MM.1S (cell line): Measurements from ENCODE around the gene NFAM1.

Experiments used
- CTCF ChIP-seq: fragments of 300-600 bp; sonication (generic); IDR thresholded peaks from 2 replicates; pipeline ENCODE4 v1.5.1; 2016; ENCODE audit warnings: antibody characterized with exemption, low read length, mixed read lengths
- EZH2phosphoT487 ChIP-seq: fragments of 300-600 bp; sonication (generic); IDR thresholded peaks from 2 replicates; pipeline ENCODE4 v1.6.1; 2018; ENCODE audit warnings: antibody characterized with exemption, low read length

DNA sequence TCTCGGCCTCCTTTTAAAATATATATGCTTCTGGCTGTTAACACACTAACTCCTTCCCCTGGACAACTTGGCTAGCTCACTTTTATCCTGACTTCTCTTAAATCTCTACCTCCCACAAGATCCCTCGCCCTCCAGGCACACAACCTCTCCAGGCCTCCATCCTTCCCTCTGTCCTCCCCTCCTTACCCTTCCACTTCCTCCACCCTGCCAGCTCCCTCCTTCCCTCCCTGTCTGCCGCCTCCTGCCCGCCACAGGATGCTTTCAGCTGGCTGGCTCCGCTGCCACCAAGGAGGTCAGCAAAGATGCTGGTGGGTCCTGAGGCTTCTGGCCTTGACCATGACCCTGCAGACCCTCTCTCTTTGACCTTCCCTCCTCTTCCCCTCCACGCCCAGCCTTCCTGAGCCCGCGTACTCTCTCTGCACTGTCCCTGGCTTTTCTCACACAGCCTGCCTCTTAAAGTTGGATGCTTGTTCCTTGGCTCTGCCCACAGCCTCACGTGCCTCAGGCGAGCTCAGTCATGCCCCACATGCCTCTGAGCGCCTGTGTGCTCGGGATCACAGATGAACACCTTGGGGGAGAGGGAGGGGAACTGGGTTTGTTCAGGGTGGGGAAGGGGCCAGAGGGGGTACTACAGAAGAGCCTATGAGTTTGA is 6.7 kb downstream of the NFAM1 start:
- TF ChIP-seq CTCF = no peak
- no peak for TF ChIP-seq EZH2phosphoT487
